SJSA1 (cell line): Measurements from ENCODE around the gene STMND1. TPM values are rescaled to one million over a fixed set of nuclear protein-coding genes. Genes with fewer than 3 reads are reported as not detected.

Experiments used
- total RNA-seq: library from RNA; depleted of rRNA; stranded (reverse); fragments of >200 nt; shearing (Covaris generic); gene quantifications from 2 replicates; pipeline ENCODE4 v1.2.3, GENCODE V29; 2014; rRNA removed

Gene STMND1
- total RNA-seq, 1 experiment from 2014 or later, result 1.00 TPM

Other genes with a start within 250 kb of the STMND1 start
- gene RBM24, start 179.3 kb downstream of the STMND1 start, total RNA-seq, result 30.3 and 43.7 TPM in 2 replicates